ENCODE data around the gene PTGES3. TPM values are rescaled to one million over a fixed set of nuclear protein-coding genes. Genes with fewer than 3 reads are reported as not detected.
"Not testable (repeated sequence)": the region's sequence is repeated elsewhere in the genome, so short reads cannot be mapped to it uniquely, and the experiment has no call there.

PTGES3 gene
- polyA plus RNA-seq, 3 donors = 299 to 370 (median 328) TPM

DNA sequence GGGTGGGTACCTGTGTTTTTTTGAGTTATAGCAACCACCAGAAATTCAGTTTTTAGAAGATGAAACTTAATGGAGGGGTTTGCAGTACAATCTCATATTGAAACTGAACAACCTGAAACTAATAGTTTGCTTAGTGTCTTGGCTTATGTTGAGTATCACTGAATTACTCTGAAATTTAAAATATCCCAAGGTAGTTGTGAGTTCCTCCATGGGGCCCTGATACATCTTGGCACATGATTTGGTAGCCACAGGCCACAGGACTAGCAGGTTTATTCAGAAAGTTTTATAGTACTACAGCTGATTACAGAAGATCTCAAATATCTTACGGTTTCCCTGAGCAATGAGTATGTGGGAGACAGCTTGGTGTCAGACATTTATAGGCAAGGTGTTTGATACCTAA lies 10.4 kb downstream of the PTGES3 start:
- no peak for DNase-seq (ENCODE audit: extremely low read depth in 1 of 11, low read depth in 9 of 11, low spot score in 4 of 11)

DNA sequence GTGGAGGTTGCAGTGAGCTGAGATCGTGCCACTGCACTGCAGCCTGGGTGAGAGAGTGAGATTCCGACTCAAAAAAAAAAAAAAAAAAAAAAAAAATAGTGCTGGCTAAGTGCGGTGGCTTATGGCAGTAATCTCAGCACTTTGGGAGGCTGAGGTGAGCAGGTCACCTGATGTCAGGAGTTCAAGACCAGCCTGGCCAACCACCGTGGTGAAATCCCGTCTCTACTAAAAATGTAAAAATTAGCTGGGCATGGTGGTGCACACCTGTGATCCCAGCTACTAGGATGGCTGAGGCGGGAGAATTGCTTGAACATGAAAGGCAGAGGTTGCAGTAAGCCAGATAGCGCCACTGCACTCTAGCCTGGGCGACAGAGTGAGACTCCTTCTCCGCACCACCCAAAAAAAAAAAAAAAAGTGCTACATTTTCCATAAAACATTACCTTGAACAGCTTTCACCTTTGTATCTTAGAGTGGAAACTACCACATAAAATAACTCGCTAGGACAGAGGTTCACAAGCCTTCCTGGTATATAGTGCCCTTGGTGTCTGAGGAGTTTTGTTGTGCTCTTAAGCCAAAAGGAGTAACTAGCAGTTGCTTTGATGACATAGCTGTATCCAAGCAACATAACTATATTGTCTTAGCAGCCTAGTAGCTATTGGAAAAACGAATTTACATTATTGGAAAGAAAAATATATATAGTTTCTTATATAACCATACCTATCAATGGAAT lies 11.1 kb downstream of the PTGES3 start:
- no peak for DNase-seq (ENCODE audit: extremely low read depth in 1 of 11, low read depth in 9 of 11, low spot score in 4 of 11)

DNA sequence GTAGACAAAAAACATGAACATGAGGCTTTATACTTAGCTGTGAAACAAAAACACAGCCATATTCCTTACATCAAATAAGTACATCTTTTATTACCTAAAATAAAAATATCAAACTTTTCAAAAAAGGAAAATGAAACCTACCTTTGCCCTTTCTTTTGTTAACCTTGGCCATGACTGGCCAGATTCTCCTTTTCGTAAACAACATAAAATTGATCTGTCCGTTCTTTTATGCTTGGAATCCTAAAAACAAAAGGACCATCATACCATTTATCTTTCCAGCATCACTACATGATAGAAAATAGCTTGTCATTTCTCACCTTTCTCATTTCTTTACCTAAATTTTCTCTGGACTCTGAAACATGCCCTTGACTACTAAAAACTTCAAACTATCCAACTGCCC lies 16.5 kb downstream of the PTGES3 start:
- no peak for DNase-seq (ENCODE audit: extremely low read depth in 1 of 11, low read depth in 9 of 11, low spot score in 4 of 11)

DNA sequence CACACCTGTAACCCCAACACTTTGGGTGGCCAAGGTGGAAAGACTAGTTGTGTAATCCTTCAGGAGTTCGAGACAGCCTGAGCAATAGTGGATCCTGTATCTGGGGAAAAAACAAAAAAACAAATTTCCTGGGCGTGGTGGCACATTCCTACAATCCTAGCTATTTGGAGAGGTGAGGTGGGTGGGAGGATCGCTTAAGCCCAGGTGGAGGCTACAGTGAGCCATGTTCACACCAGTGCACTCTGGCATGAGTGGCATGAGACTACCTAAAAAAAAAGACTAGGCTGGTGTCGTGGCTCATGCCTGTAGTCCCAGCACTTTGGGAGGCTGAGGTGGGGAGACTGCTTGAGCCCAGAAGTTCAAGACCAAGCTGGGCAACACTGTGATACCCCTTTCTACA lies 17.2 kb downstream of the PTGES3 start:
- DNase-seq (ENCODE audit: extremely low read depth in 1 of 11, low read depth in 9 of 11, low spot score in 4 of 11) = no peak

DNA sequence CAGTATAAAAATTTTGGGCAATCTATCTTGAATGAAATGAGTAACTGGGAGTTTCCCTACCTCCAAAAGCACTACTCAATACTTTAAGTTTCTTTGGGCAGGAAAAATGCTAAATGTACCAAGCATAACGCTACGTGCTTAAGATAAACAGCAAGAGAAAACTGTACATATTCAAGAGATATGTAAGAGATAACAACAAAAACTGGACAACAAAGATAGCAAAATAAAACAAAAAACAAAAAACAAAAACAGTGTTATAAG lies 20.0 kb downstream of the PTGES3 start:
- DNase-seq (ENCODE audit: extremely low read depth in 1 of 11, low read depth in 9 of 11, low spot score in 4 of 11) = no peak

DNA sequence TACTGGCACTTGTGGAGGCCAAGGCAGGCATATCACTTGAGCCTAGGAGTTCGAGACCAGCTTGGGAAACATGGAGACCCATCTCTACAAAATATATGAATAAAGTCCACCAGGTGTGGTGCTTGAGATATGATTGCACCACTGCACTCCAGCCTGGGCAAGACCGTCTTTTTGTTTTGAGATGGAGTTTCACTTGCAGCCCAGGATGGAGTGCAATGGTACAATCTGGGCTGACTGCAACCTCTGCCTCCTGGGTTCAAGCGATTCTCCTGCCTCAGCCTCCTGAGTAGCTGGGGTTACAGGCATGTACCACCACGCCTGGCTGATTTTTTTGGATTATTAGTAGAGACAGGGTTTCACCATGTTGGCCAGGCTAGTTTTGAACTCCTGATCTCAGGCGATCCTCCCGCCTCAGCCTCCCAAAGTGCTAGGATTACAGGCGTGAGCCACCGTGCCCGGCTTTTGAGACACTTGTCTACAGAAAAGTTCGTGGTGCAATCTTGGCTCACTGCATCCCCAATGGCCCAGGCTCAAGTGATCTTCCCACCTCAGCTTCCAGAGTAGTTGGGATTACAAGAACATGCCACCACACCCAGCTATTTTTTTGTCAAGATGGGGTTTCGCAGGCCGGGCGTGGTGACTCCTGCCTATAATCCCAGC lies 26.0 kb downstream of the PTGES3 start:
- DNase-seq (ENCODE audit: extremely low read depth in 1 of 11, low read depth in 9 of 11, low spot score in 4 of 11) = no peak

DNA sequence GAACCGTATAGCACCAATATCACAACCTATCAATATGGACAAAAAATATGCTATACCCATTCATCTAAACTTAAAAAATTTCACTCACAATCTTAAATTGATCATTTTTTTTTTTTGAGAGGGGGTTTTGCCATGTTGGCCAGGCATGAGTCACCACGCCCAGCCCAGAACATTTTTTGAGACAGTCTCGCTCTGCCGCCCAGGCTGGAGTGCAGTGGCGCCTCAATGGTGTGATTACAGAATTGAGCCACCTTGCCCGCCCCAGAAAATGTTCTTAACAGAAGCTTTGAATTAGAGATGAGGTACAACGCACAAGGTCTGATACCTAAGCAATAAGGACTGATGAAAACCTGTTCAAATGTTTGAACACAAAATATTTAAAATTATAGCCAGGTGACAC lies 26.5 kb downstream of the PTGES3 start:
- DNase-seq (ENCODE audit: extremely low read depth in 1 of 11, low read depth in 9 of 11, low spot score in 4 of 11) = no peak

DNA sequence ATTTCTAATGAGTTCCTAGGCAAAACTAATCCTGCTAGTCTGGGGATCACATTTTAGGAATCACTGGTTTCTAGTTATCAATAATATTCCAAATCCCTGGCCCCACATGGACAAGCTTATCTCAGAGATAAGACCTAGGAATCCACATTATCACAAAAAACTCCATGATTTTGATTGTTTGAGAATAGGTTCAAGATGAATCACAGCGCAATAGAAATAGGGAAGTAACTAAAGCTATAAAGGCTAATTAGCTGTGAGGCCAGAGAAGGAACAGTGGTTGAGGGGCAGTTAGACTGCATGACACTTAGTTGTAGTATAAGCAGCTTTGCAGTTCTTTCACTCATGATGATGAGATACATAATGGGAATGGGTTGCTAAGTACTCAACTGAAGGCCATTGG lies 29.2 kb downstream of the PTGES3 start:
- no peak for DNase-seq (ENCODE audit: extremely low read depth in 1 of 11, low read depth in 9 of 11, low spot score in 4 of 11)

DNA sequence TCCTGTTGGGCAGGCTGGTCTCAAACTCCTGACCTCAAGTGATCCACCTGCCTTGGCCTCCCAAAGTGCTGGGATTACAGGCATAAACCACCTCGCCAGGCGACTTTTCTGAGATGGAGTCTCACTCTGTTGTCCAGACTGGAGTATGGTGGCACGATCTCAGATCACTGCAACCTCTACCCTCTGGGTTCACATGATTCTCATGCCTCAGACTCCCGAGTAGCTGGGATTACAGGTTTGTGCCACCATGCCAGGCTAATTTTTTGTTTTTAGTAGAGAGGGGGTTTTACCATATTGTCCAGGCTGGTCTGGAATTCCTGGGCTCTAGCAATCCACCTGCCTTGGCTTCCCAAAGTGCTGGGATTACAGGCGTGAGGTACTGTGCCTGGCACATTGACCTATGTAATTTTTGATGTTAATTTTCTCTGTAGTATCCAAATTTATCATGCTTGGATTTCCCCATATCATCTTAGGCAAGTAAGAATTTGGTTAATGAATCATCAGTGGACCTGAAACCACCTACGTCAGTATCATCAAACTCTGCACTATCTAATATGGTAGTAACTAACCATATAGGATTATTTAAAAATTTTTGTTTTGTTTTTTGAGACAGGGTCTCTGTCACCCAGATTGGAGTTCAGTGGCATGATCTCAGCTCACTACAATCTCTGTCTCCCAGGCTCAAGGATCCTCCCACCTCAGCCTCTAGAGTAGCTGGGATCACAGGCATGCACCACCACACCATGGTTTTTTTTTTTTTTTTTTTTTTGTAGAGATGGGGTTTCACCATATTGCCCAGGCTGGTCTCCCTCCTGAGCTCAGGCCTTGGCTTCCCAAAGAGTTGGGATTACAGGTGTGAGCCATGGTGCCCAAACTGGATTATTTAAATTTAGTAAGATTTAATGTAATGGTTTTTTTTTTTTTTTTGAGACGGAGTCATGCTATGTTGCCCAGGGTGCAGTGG lies 30.4 kb downstream of the PTGES3 start:
- no peak for DNase-seq (ENCODE audit: extremely low read depth in 1 of 11, low read depth in 9 of 11, low spot score in 4 of 11)

DNA sequence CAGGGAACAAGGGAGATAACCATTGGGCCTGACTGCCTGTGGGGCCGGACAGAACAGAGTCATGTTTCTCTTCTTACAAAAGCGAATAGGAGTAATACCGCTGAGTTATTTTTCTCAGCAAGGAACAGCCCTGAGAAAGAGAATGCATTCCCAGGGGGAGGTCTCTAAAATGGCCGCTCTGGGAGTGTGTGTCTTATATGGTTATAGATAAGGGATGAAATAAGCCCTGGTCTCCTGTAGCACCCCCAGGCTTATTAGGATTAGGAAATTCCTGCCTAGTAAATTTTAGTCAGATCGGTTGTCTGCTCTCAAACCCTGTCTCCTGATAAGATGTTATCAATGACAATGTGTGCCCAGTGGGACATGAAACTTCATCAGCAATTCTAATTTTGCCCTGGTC lies 34.3 kb downstream of the PTGES3 start:
- DNase-seq (ENCODE audit: extremely low read depth in 1 of 11, low read depth in 9 of 11, low spot score in 4 of 11) = not testable (repeated sequence)

DNA sequence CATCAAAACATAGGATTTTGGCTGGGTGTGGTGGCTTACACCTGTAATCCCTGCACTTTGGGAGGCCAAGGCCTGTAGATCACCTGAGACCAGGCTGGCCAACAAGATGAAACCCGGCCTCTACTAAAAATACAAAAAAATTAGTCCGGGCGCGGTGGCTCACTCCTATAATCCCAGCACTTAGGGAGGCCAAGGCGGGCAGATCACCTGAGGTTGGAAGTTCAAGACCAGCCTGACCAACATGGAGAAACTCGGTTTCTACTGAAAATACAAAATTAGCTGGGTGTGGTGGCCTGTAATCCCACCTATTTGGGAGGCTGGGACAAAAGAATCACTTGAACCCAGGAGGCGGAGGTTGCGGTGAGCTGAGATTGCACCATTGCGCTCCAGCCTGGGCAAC lies 40.1 kb downstream of the PTGES3 start:
- DNase-seq (ENCODE audit: extremely low read depth in 1 of 11, low read depth in 9 of 11, low spot score in 4 of 11) = not testable (repeated sequence)

DNA sequence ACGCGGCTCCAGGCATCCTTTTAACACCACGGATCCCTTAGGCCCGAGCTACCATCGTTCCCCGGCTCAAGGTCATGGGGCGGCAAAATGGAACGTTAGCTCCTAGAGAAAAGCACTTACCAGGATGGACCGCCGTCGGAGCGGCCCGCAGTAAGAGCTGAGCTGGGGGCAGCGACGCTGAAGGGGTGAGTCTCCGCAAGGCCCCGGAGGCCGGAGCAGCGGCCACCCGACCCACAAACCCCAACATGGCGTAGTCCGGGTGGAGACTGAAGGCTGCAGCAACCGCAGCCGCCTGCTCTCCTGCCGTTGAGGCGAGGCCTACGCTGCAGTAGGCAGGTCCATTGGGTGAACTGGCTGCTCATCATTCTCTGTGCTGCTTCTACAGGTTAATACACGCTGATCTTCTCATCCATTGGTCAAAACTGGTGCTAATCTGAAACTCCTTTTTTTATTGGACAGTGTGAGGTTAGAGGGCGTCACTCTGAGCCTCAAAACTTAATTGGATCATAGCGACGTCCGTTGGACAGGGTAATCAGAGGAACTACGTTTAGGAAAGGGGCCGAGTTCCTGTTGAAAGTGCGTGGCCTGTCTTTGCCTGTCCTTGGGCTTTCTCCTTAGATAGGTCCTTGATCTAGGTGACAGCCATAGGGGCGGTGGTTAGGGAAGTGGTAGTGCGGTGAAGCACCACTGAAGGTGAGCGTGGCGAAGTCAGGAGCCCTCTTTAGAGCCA lies 42.2 kb downstream of the PTGES3 start, which contains the start of gene ATP5F1B:
Gene ATP5F1B (minus strand): TSS at position 268 of the 730 bp plus-strand sequence. CDS start 21 bp downstream, at position 247.
- DNase-seq (ENCODE audit: extremely low read depth in 1 of 11, low read depth in 9 of 11, low spot score in 4 of 11) = peak; percentile 96 to 100 (median 99)

DNA sequence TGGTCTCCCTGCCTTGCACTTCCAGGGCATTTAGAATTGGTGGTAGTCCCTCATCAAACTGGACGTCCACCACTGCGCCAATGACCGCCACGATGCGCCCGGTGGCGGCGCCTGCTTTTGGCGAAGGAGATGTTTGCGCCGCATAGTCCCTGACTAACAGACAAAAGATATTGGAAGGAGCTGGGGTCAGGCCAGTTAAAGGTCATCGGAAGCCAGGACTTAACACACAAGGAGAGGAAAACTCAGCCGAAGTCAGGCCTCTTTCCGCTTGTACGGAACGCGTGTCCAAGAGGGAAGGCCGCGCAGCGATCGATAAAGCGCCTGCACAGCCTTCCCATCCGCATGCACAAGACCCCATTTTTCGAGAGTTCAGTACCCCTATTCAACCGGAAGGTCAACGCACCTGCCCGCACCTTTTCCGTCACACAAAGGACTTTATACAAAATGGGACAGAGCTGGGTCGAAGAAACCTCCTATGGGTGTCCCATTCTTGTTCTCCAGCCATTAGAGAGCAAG lies 42.8 kb downstream of the PTGES3 start:
- DNase-seq (ENCODE audit: extremely low read depth in 1 of 11, low read depth in 9 of 11, low spot score in 4 of 11) = no peak

DNA sequence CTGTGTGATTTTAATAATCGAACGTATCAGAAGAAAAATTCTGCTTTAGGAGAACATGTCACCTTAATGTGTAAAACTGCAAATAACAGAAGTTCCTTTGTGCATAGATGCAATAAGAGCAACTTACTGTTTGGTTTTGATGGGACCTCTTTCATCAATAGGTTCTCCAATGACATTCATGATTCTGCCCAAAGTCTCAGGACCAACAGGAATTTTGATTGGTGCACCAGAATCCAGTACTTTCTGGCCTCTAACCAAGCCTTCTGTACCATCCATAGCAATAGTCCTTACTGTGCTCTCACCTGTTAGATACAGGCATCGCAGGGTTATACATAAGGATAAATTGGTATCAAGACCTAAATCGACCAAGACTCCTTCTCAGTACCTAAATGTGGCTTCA lies 43.4 kb downstream of the PTGES3 start:
- no peak for DNase-seq (ENCODE audit: extremely low read depth in 1 of 11, low read depth in 9 of 11, low spot score in 4 of 11)

DNA sequence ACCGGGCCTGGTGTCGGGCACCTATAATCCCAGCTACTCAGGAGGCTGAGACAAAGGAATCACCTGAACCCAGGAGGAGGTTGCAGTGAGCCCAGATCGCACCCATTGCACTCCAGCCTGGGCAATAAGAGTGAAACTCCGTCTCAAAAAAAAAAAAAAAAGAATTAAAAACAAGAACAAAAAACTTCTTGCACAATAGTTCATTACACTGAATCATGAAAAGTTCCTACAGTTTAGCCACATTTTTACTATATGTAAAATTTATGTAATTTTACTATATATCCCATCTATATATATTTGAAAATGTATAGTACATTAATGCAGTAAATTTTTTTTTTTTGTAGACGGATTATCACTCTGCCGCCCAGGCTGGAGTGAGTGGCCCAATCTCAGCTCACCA lies 46.9 kb downstream of the PTGES3 start:
- no peak for DNase-seq (ENCODE audit: extremely low read depth in 1 of 11, low read depth in 9 of 11, low spot score in 4 of 11)

DNA sequence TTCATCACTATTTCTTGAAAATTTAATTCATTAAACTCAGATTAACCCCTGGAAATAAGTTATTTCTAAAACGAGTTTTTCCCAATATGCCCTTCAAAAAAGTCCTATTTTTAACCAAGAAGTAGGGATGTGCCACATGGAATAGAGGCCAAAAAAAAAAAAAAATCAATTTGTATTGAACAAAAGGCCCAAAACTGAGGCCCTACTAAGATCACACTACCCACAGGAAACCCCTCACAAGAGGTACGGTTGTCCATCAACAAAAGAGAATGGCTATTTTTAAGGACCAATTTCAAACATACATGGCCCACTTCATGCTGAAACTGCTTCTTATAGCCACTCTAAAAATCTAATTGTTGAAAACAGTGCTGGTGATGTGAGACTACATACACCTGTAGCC lies 50.5 kb downstream of the PTGES3 start:
- DNase-seq (ENCODE audit: extremely low read depth in 1 of 11, low read depth in 9 of 11, low spot score in 4 of 11) = no peak

DNA sequence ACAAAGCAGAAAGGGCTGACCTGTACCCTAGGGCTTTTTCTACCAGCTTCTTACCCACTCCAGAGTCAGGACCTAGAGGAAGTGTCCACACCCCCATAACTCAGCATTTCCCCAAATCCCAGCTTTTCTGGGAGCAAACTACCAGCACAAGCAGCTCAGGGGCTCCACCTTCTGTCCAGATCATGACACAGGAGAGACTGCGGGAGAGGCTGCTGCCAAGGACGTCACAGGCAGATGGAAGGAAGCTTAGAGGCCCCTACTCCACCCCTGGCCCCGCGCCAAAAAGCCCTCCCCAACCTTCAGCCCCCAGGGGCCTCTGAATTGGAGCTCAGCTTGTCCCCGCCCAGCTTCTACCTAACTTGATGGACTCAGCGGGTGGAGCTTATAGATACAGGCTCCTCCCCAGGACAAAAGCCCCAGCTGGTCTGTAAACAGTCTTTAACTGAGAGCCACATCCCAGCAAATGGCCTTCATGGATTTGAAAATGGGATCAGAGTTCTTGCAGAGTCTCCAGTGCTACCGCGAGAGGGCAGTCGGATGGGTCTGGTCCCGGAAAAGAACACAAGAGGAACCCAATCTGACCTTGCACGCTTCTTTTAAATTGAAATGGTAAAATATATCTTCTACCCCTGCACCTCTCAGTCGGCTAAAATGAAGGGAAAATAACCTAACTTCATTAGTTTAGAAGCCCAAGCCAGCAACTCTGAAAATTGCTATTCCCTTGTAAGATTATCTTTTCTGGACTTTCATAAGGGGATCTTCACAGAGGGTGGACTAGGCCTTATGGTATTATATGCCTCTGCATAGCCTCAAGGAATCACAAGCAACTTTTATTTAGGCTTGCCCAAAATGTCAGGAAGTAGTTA lies 51.2 kb downstream of the PTGES3 start:
- peak; percentile 94 to 99 (median 99) for DNase-seq (ENCODE audit: extremely low read depth in 1 of 11, low read depth in 9 of 11, low spot score in 4 of 11)

Measured in renal cortex interstitium (tissue), 11 donors.